Measurements from ENCODE around the gene WDR6.
A peak's percentile ranks its signal among the peaks of the same experiment; 100 is the strongest.

The WDR6 gene

GRCh38 chr3:49007068-49007770, at the start of gene WDR6:
WDR6 (plus strand) TSS chr3:49007391; CDS start chr3:49007432, 41 bp downstream.
- peak; percentile 47 to 98 (median 94) for DNase-seq

GRCh38 chr3:48960841-48961413, 46.3 kb upstream of the WDR6 start:
- no peak for DNase-seq

- no peak for DNase-seq
Observed at GRCh38 chr3:48962340-48962739, 44.9 kb upstream of the WDR6 start.

GRCh38 chr3:48962939-48963338, 44.3 kb upstream of the WDR6 start:
- peak in 4 of 58 donors; percentile 3 to 14 (median 4) for DNase-seq

GRCh38 chr3:48963591-48963990, 43.6 kb upstream of the WDR6 start:
- no peak for DNase-seq

GRCh38 chr3:48966367-48966766, 40.8 kb upstream of the WDR6 start:
- no peak for DNase-seq

GRCh38 chr3:48966876-48967361, 40.3 kb upstream of the WDR6 start:
- DNase-seq: peak in 26 of 58 donors; percentile 10 to 66 (median 27)

GRCh38 chr3:48970586-48970985, 36.6 kb upstream of the WDR6 start:
- DNase-seq: no peak

- no peak for DNase-seq
Observed at GRCh38 chr3:48974076-48974864, 32.9 kb upstream of the WDR6 start.

GRCh38 chr3:48979451-48979850, 27.7 kb upstream of the WDR6 start:
- DNase-seq: no peak

DNA sequence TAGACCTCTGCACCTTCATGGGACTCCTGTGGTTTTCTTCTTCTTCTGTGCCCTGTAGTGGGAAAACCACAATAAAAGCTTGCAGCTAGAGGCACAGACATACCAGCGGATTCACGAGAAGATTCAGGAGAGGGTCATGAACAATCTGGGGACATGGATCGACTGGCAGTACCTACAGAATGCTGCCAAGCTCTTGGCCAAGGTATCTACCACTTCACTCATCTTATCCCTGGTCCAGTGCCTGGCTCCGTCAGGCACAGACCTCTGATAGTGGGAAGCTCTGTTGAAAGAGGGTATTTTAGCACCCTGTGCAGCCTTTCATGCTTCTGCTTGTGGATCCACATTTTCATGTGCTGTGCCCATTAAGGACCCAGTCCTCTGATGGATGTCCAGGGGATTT, 26.9 kb upstream of the WDR6 start:
- no peak for DNase-seq

DNA sequence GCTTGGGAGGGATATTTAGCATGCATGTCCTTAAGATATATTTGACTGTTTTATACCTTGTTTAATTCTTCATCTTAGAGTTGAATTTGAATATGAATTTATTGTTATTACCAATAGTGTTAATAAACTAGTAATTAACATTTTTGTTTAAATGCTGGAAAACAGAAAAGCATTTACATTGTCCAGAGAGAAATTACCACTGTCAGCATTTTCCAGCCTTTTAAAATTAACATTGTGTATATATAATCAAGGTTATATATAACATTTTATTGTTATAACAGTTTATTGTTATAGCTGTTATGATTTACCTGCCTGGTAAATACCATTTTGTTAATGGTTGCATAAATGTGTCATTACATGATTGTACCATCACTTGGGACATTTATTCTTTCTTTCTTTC, 25.2 kb upstream of the WDR6 start:
- DNase-seq: no peak

GRCh38 chr3:48982686-48983085, 24.5 kb upstream of the WDR6 start:
- DNase-seq: no peak

GRCh38 chr3:48983096-48983495, 24.1 kb upstream of the WDR6 start:
- DNase-seq: no peak

- no peak for DNase-seq
Observed at GRCh38 chr3:48984663-48985062, 22.5 kb upstream of the WDR6 start.

GRCh38 chr3:48985831-48986376, 21.3 kb upstream of the WDR6 start:
- DNase-seq: no peak

GRCh38 chr3:48989126-48989795, 17.9 kb upstream of the WDR6 start:
- peak in 1 of 58 donors; percentile 41 for DNase-seq

GRCh38 chr3:48989796-48990635, 17.2 kb upstream of the WDR6 start, which contains the start of gene P4HTM:
P4HTM (plus strand) TSS chr3:48990241; CDS start chr3:48990257, 16 bp downstream.
- peak; percentile 74 to 93 (median 87) for DNase-seq

DNA sequence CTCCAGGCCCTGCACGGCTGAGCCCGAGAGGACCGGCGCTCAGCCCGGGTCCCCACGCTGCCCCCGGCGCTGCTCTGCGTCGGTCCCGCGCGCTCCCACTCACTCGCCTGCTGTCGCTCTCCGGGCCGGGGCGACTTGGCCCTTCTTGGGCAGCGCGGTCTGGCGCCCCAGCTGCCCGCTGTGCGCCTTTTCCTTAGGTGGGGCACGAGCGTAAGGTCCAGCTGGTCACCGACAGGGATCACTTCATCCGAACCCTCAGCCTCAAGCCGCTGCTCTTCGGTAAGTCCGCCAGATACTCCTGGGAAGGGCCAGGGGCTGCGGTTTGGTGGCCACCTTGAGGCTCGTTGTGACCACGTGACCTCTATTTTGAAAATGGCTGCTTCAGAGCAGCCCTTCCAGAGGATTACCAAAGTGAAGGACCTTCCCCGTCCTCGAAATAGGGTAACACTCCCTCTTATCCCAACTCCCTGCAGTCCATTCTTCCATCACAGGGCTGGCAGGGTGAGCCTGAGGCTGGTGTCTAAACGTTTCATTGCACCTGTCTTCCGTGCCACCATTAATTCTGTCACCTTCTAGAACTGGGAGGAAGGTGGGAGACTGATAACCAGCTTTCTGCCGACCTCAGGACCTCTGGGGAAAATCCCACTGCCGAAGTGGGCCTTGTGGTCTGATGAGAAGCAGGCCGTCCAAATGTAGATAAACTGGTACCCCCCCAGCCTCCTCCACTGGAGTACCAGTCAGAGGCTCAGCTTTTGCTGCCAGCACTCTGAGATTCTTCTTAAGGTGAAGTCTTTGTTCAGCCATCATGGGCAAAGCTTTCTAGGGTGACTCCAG, 16.3 kb upstream of the WDR6 start:
- DNase-seq: peak in 18 of 58 donors; percentile 13 to 55 (median 38)

Measured in anterior cingulate cortex (tissue), 58 donors.